K562 (cell line): Measurements from ENCODE around the gene MRPL11. TPM values are rescaled to one million over a fixed set of nuclear protein-coding genes. Genes with fewer than 3 reads are reported as not detected.
A peak's percentile ranks its signal among the peaks of the same experiment; 100 is the strongest.

ENCODE experiments used
- AFF1 ChIP-seq, 2 experiments: fragments of 450-650 bp; IDR thresholded peaks; 2 replicates each; pipeline ENCODE4 v1.6.1; 2018; ENCODE audit warnings: mild to moderate bottlenecking in 2 of 2, low read depth in 1 of 2; ENCODE audit not compliant: partially characterized antibody in 2 of 2
- ATF3 ChIP-seq, 2 experiments: fragments of 450-650 bp in 1 of 2; sonication (generic) in 1 of 2; formaldehyde crosslinking in 1 of 2; IDR thresholded peaks in 1 of 2; conservative IDR thresholded peaks in 1 of 2; 2 replicates each; pipeline versions ENCODE4 v1.6.1 to v1.8.1; 2016 to 2023; ENCODE audit warnings: mild to moderate bottlenecking in 2 of 2, moderate library complexity in 2 of 2, inconsistent platforms in 1 of 2, missing genetic modification reagents in 1 of 2
- C11orf30 ChIP-seq: fragments of 450-650 bp; IDR thresholded peaks from 2 replicates; pipeline ENCODE4 v1.6.1; 2016; ENCODE audit warnings: low read depth, mild to moderate bottlenecking
- HNRNPH1 ChIP-seq: fragments of 200-400 bp; formaldehyde crosslinking; optimal IDR thresholded peaks from 2 replicates; pipeline ENCODE3; 2017; ENCODE audit warnings: low read depth, mild to moderate bottlenecking, low read length, moderate library complexity
- ILF3 ChIP-seq: fragments of 450-650 bp; IDR thresholded peaks from 2 replicates; pipeline ENCODE4 v1.6.1; 2018; ENCODE audit warnings: antibody characterized with exemption, mild to moderate bottlenecking, moderate library complexity, borderline replicate concordance
- MAFG ChIP-seq: fragments of 450-650 bp; conservative IDR thresholded peaks from 2 replicates; pipeline ENCODE4 v1.6.1; 2016; ENCODE audit warnings: missing genetic modification characterization, missing compliant biosample characterization
- NR1H2 ChIP-seq: sonication (generic); formaldehyde crosslinking; IDR thresholded peaks from 2 replicates; pipeline ENCODE4 v1.4.0; 2020; ENCODE audit warnings: mild to moderate bottlenecking, missing genetic modification reagents
- PHB ChIP-seq: fragments of 250-450 bp; sonication (Bioruptor Pico); IDR thresholded peaks from 2 replicates; pipeline ENCODE4 v1.5.0; 2021
- RB1 ChIP-seq: fragments of 450-650 bp; IDR thresholded peaks from 2 replicates; pipeline ENCODE4 v1.6.1; 2017; ENCODE audit warnings: low read depth, mild to moderate bottlenecking
- RBBP5 ChIP-seq: fragments of 200-600 bp; sonication (generic); IDR thresholded peaks from 2 replicates; pipeline ENCODE4 v1.6.1; 2012; ENCODE audit warnings: borderline replicate concordance, mild to moderate bottlenecking, low read length, control low read depth, inconsistent platforms; ENCODE audit not compliant: insufficient read depth, poor library complexity, severe bottlenecking
- SMAD3 ChIP-seq: fragments of 450-650 bp; formaldehyde crosslinking; conservative IDR thresholded peaks from 2 replicates; pipeline ENCODE4 v1.4.0; 2020; ENCODE audit warnings: mild to moderate bottlenecking
- SMARCA5 ChIP-seq: fragments of 450-650 bp; IDR thresholded peaks from 2 replicates; pipeline ENCODE4 v1.6.1; 2016
- SMARCC2 ChIP-seq: fragments of 450-650 bp; IDR thresholded peaks from 2 replicates; pipeline ENCODE4 v1.6.1; 2017; ENCODE audit warnings: antibody characterized with exemption, moderate library complexity, mild to moderate bottlenecking, low read depth
- SREBF1 ChIP-seq: fragments of 150-350 bp; IDR thresholded peaks from 2 replicates; pipeline ENCODE4 v1.6.1; 2014; ENCODE audit warnings: antibody characterized with exemption, low read depth, low read length, borderline replicate concordance
- TAF1 ChIP-seq: IDR thresholded peaks from 2 replicates; pipeline ENCODE4 v1.6.1; 2011; ENCODE audit warnings: mild to moderate bottlenecking, low read length, moderate library complexity; ENCODE audit not compliant: insufficient read depth, control insufficient read depth, severe bottlenecking; ENCODE audit errors: extremely low read depth
- TRIM28 ChIP-seq: fragments of 450-650 bp; IDR thresholded peaks from 2 replicates; pipeline ENCODE4 v1.6.1; 2017
- ZNF143 ChIP-seq: sonication (generic); formaldehyde crosslinking; IDR thresholded peaks from 2 replicates; pipeline ENCODE4 v1.9.0; 2022; ENCODE audit warnings: mild to moderate bottlenecking, missing genetic modification reagents
- ZNF431 ChIP-seq: sonication (generic); formaldehyde crosslinking; IDR thresholded peaks from 2 replicates; pipeline ENCODE4 v1.8.0; 2022; ENCODE audit warnings: mild to moderate bottlenecking, missing genetic modification reagents
- polyA plus RNA-seq, 8 experiments: library from polyadenylated mRNA; depleted of rRNA in 4 of 8; stranded (reverse) in 5 of 8; unstranded in 3 of 8; fragments of >200 nt; fragmentation: Nextera tagmentation in 2 of 8; fragmentation: Illumina TruSeq in 1 of 8; extraction: Ambion mirVana in 2 of 8; extraction: Trizol in 1 of 8; gene quantifications; 2 replicates each; pipeline versions ENCODE4 v1.2.1 to v1.2.3, GENCODE V29; 2011 to 2014; ENCODE audit warnings: inconsistent platforms in 1 of 8, missing spikeins in 1 of 8
- total RNA-seq, 7 experiments: library from RNA; depleted of rRNA in 6 of 7; stranded (reverse); fragments of >200 nt in 6 of 7; fragmentation: Illumina TruSeq in 2 of 7; extraction: Trizol in 2 of 7; gene quantifications; 2 replicates each; pipeline versions ENCODE4 v1.2.1 to v1.2.3, GENCODE V29; 2011 to 2021; ENCODE audit warnings: low replicate concordance in 1 of 7
- TF ChIP-seq, protein P1 (sequence below): fragments of 250-450 bp; sonication (Bioruptor Pico); IDR thresholded peaks from 2 replicates; pipeline ENCODE4 v1.8.0; 2022; ENCODE audit warnings: inconsistent platforms, mild to moderate bottlenecking, moderate library complexity, borderline replicate concordance
- TF ChIP-seq, protein P2 (sequence below), 2 experiments: fragments of 250-450 bp in 1 of 2; fragments of 450-650 bp in 1 of 2; sonication (Bioruptor Pico) in 1 of 2; IDR thresholded peaks; 2 replicates each; pipeline versions ENCODE4 v1.6.1 to v1.8.0; 2016 to 2021; ENCODE audit warnings: mild to moderate bottlenecking in 2 of 2, moderate library complexity in 2 of 2, missing compliant biosample characterization in 1 of 2, missing genetic modification characterization in 1 of 2

The MRPL11 gene
- total and polyA plus RNA-seq, 9 of the 15 experiments (the other 6 are each of a cell fraction or from before 2014, with no cell fraction given) = 33.0 to 173 (median 91.9) TPM

DNA sequence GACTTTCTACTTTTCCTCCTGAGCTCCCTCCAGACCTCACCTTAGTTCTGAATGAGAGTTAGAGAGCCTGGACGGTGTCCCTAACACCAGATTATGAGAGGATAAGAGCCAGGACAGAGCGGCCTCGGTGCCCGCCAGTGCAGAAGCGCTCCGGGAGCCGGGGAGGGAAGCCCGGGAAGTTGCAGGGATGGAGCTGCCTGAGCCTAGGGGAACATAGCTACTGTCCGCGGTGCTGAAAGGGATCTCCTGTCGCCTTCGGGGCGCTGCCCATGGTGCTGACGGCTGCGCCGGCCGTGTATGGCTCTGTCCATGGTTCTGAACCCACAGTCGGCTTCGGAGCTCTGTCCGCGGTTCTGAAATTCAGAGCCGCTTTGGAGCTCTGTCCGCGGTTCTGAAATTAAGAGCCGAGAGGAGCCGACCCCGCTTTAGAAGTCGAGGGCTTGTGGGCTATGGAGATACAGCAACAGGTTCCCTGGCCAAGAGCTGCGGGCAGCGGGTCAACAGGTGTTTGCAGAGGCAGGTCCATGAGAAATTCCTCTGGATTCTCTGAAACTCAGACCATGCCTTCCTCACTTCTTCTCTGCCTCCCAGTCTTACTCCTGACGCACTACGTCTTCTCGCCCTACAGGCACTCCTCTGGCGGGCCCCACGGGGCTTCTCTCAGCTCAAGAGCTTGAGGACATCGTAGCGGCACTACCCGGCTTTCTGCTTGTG lies 17.0 kb downstream of the MRPL11 start (continued):
- TF ChIP-seq SMAD3 (CRISPR knock-in tag) (peak; percentile 98), ZNF143 (CRISPR knock-in tag) (peak; percentile 79), ZNF431 (peak; percentile 99), SMARCC2 (no peak), AFF1 (IDR thresholded peaks at IDR 0.05; ENCODE audit: low read depth in 1 of 2, partially characterized antibody in 2 of 2) (peak in 1 of 2 experiments; percentile 100), RB1 (peak; percentile 91), PHB (no peak; the same call in 1 of the 2 replicates), SREBF1 (peak; percentile 100), SMARCA5 (no peak), MAFG (tag) (peak; percentile 30; the same call in 1 of the 2 replicates), C11orf30 (no peak), TAF1 (peak; percentile 50), HNRNPH1 (no peak), TRIM28 (no peak), ILF3 (no peak), ATF3 (IDR thresholded peaks at IDR 0.05) (no peak), ATF3 (CRISPR knock-in tag; conservative IDR thresholded peaks at IDR 0.05) (peak; percentile 100), NR1H2 (peak; percentile 100), RBBP5 (no peak)
- TF ChIP-seq, protein P1, sequence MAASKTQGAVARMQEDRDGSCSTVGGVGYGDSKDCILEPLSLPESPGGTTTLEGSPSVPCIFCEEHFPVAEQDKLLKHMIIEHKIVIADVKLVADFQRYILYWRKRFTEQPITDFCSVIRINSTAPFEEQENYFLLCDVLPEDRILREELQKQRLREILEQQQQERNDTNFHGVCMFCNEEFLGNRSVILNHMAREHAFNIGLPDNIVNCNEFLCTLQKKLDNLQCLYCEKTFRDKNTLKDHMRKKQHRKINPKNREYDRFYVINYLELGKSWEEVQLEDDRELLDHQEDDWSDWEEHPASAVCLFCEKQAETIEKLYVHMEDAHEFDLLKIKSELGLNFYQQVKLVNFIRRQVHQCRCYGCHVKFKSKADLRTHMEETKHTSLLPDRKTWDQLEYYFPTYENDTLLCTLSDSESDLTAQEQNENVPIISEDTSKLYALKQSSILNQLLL (CRISPR knock-in tag) = peak; percentile 50
- TF ChIP-seq, protein P2, sequence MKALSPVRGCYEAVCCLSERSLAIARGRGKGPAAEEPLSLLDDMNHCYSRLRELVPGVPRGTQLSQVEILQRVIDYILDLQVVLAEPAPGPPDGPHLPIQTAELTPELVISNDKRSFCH (CRISPR knock-in tag; IDR thresholded peaks at IDR 0.05) = peak; percentile 88
- TF ChIP-seq, protein P2 (tag; IDR thresholded peaks at IDR 0.05) = peak; percentile 95; the same call in 1 of the 2 replicates
